Kidney (tissue), 22 donors: ENCODE data around the gene MAEA. TPM values are rescaled to one million over a fixed set of nuclear protein-coding genes. Genes with fewer than 3 reads are reported as not detected.

ENCODE experiments used
- DNase-seq, 5 donors: peaks; one replicate each; pipeline ENCODE4 v3.0.0-alpha.2; 2013 to 2020
- FAIRE-seq: peaks from 2 replicates; lab custom pipeline; 2012; peaks lifted over from hg19 to GRCh38; lab: Jason Lieb, UNC
- H3K27ac ChIP-seq, 2 donors: one replicate each; pipeline ENCODE4 v1.7.0; 2013; ENCODE audit warnings: low read depth in 2 of 2, low read length in 2 of 2, inconsistent platforms in 1 of 2
- H3K27me3 ChIP-seq: one replicate; pipeline ENCODE4 v1.7.1; 2013; ENCODE audit warnings: low read length, inconsistent platforms; ENCODE audit not compliant: control insufficient read depth, insufficient read depth
- H3K36me3 ChIP-seq, 3 donors: one replicate each; pipeline versions ENCODE4 v1.7.0 to v1.7.1; 2013; ENCODE audit warnings: low read length in 3 of 3, control low read depth in 1 of 3, inconsistent platforms in 1 of 3; ENCODE audit not compliant: insufficient read depth in 3 of 3, control insufficient read depth in 2 of 3
- H3K4me1 ChIP-seq, 3 donors: one replicate each; pipeline versions ENCODE4 v1.7.0 to v1.7.1; 2013; ENCODE audit warnings: low read length in 3 of 3, inconsistent platforms in 1 of 3, low read depth in 1 of 3; ENCODE audit not compliant: control insufficient read depth in 2 of 3, insufficient read depth in 2 of 3
- H3K4me3 ChIP-seq, 3 donors: one replicate each; pipeline versions ENCODE4 v1.7.0 to v1.8.1; 2013; ENCODE audit warnings: low read length in 3 of 3, control low read depth in 1 of 3, inconsistent platforms in 1 of 3
- H3K9ac ChIP-seq, 3 donors: one replicate each; pipeline versions ENCODE4 v1.7.0 to v1.7.1; 2013; ENCODE audit warnings: low read length in 3 of 3, control low read depth in 1 of 3, inconsistent platforms in 1 of 3
- H3K9me3 ChIP-seq, 3 donors: one replicate each; pipeline versions ENCODE4 v1.7.0 to v1.7.1; 2013; ENCODE audit warnings: low read length in 3 of 3, control low read depth in 1 of 3, inconsistent platforms in 1 of 3; ENCODE audit not compliant: control insufficient read depth in 2 of 3, insufficient read depth in 1 of 3
- CTCF ChIP-seq: IDR thresholded peaks from 3 replicates; pipeline ENCODE4 v1.5.1; 2012; ENCODE audit warnings: mild to moderate bottlenecking, moderate library complexity, borderline replicate concordance; ENCODE audit not compliant: insufficient read depth; ENCODE audit errors: extremely low read depth
- intact Hi-C: fragments of 100-400 bp; cut with DNase I; formaldehyde crosslinking; loops from one replicate; pipeline ENCODE4 v1.11.1; 2022
- long read RNA-seq, 10 donors: library from polyadenylated mRNA in 1 of 10; unstranded in 1 of 10; transcript quantifications; one replicate each; pipeline ENCODE4 v2.0.0 and lab custom pipeline, GENCODE V29; 2021 to 2026
- polyA plus RNA-seq: library from polyadenylated mRNA; stranded (reverse); fragments of 350-450 nt; fragmentation: Illumina TruSeq; extraction: RNeasy Lipid Tissue Mini Kit (QIAGEN cat#74804); gene quantifications from one replicate; pipeline ENCODE4 v1.2.3, GENCODE V29; 2014; ENCODE audit warnings: low read depth, low replicate concordance; ENCODE audit not compliant: insufficient read depth
- total RNA-seq: library from RNA; stranded (reverse); fragmentation: NEBNext Ultra II Directional; extraction: Animal tissue kit (Norgen Biotek cat#: 25700); gene quantifications from one replicate; pipeline ENCODE4 v1.2.1, GENCODE V29; 2021
- donor health status: control.
- donor health status: control.
- donor health status: control.
- donor health status: control.
- donor health status: control.
- donor health status: DM: yes; HTN: yes; CAD: no.
- donor health status: Normal renal cell carcinoma (clear cell type).

The MAEA gene
- total RNA-seq (75.2 TPM), polyA plus RNA-seq (65.0 TPM)
- long read RNA-seq, donor 1, full-length matches to known transcripts, result 18 of 18 reads
- long read RNA-seq, donor 1, partial matches to known transcripts, result 0 of 18 reads
- long read RNA-seq, donor 1, other reads (novel, unspliced or antisense), result 0 of 18 reads
- long read RNA-seq, donor 2, transcript MAEA-202 (9 exons, 2,222 nt), result major isoform, 25 of 74 reads
- long read RNA-seq, donor 2, partial matches to known transcripts, result 47 of 74 reads
- long read RNA-seq, donor 2, other reads (novel, unspliced or antisense), result 0 of 74 reads
- long read RNA-seq, donor 3, transcript MAEA-202 (9 exons, 2,222 nt), result major isoform, 21 of 23 reads
- long read RNA-seq, donor 3, partial matches to known transcripts, result 0 of 23 reads
- long read RNA-seq, donor 3, other reads (novel, unspliced or antisense), result 0 of 23 reads
- long read RNA-seq, donor 4, transcript MAEA-202 (9 exons, 2,222 nt), result major isoform, 17 of 22 reads
- long read RNA-seq, donor 4, partial matches to known transcripts, result 0 of 22 reads
- long read RNA-seq, donor 4, other reads (novel, unspliced or antisense), result 0 of 22 reads
- long read RNA-seq, donor 5, result 0 reads
- long read RNA-seq, donor 6, transcript MAEA-202 (9 exons, 2,222 nt), result major isoform, 22 of 50 reads
- long read RNA-seq, donor 6, partial matches to known transcripts, result 26 of 50 reads
- long read RNA-seq, donor 6, other reads (novel, unspliced or antisense), result 0 of 50 reads
- long read RNA-seq, donor 7, transcript MAEA-202 (9 exons, 2,222 nt), result major isoform, 75 of 126 reads
- long read RNA-seq, donor 7, partial matches to known transcripts, result 7 of 126 reads
- long read RNA-seq, donor 7, other reads (novel, unspliced or antisense), result 38 of 126 reads
- long read RNA-seq, donor 8, transcript MAEA-202 (9 exons, 2,222 nt), result major isoform, 19 of 20 reads
- long read RNA-seq, donor 8, partial matches to known transcripts, result 0 of 20 reads
- long read RNA-seq, donor 8, other reads (novel, unspliced or antisense), result 0 of 20 reads
- long read RNA-seq, donor 9, transcript MAEA-202 (9 exons, 2,222 nt), result major isoform, 9 of 9 reads
- long read RNA-seq, donor 9, partial matches to known transcripts, result 0 of 9 reads
- long read RNA-seq, donor 9, other reads (novel, unspliced or antisense), result 0 of 9 reads
- long read RNA-seq, donor 10, transcript MAEA-202 (9 exons, 2,222 nt), result major isoform, 9 of 9 reads
- long read RNA-seq, donor 10, partial matches to known transcripts, result 0 of 9 reads
- long read RNA-seq, donor 10, other reads (novel, unspliced or antisense), result 0 of 9 reads

GRCh38 chr4:1289207-1290164, at the start of gene MAEA:
TSS of gene MAEA (plus strand) at chr4:1289891. CDS start at chr4:1289914, 23 bp downstream.
- TF ChIP-seq CTCF, result no peak
- Histone ChIP-seq H3K36me3 (peaks cover 0 to 3% (median 0%) of the 10 kb centered on the region in 3 donors), H3K27me3 (no peaks in the 10 kb centered on the region), H3K9ac (peak within 1 kb of the TSS; percentile 71 to 97 (median 87)), H3K4me1 (peaks cover 2 to 29% (median 21%) of the 10 kb centered on the region in 3 donors), H3K27ac (peak within 1 kb of the TSS; percentile 83 to 88), H3K9me3 (no peaks in the 10 kb centered on the region), H3K4me3 (peak within 1 kb of the TSS; percentile 81 to 92 (median 84))
- intact Hi-C loops, result no loop called here
- peak; percentile 98 to 99 (median 98) for DNase-seq
- peak; percentile 95 for FAIRE-seq

DNA sequence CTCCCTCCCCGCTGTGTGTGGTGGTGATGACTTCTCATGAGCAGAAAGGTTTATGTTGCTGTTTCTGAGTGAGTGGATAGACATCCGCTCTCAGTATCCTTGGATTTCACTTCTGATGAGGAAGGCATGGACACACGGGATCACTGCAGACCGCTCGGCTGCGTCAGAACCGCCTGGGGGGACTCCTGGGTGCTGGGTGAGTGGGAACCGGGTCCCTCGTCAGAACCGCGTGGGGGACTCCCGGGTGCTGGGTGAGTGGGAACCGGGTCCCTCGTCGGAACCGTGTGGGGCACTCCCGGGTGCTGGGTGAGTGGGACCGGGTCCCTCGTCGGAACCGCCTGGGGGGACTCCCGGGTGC, 49.8 kb upstream of the MAEA start:
- no peaks in the 10 kb centered on the region for H3K9me3 ChIP-seq
- FAIRE-seq, result no peak
- TF ChIP-seq CTCF, result no peak
- H3K27me3 ChIP-seq, result no peaks in the 10 kb centered on the region
- DNase-seq, result peak in 1 of 5 donors; percentile 30
- H3K4me3 ChIP-seq, result no peak overlapping the region
- no peak overlapping the region for H3K9ac ChIP-seq
- H3K4me1 ChIP-seq, result peaks cover 0 to 29% (median 14%) of the 10 kb centered on the region in 3 donors
- H3K27ac ChIP-seq, result no peak overlapping the region
- intact Hi-C loops, result no loop called here
- H3K36me3 ChIP-seq, result peaks cover 0 to 27% (median 10%) of the 10 kb centered on the region in 3 donors
